Type B pancreatic cell (in vitro differentiated cells): Measurements from ENCODE around the gene TNS3. TPM values are rescaled to one million over a fixed set of nuclear protein-coding genes. Genes with fewer than 3 reads are reported as not detected.

Experiments
- DNase-seq: peaks from one replicate; pipeline ENCODE4 v3.0.0; 2021; ENCODE audit warnings: mixed read lengths; ENCODE audit not compliant: unreplicated experiment; ENCODE audit errors: extremely low spot score
- H3K27ac Mint-ChIP-seq: 2 replicates; pipeline ENCODE4 v1.8.0; 2021; ENCODE audit warnings: mild to moderate bottlenecking, mixed read lengths
- H3K27me3 Mint-ChIP-seq: 2 replicates; pipeline ENCODE4 v1.8.0; 2021; ENCODE audit warnings: mixed read lengths
- H3K36me3 Mint-ChIP-seq: 2 replicates; pipeline ENCODE4 v1.8.0; 2021; ENCODE audit warnings: mixed read lengths
- H3K4me1 Mint-ChIP-seq: one replicate; pipeline ENCODE4 v1.8.0; 2021; ENCODE audit warnings: mixed read lengths; ENCODE audit not compliant: unreplicated experiment
- H3K4me3 Mint-ChIP-seq: 2 replicates; pipeline ENCODE4 v1.8.0; 2021; ENCODE audit warnings: mild to moderate bottlenecking, mixed read lengths
- H3K9me3 Mint-ChIP-seq: 2 replicates; pipeline ENCODE4 v1.8.0; 2021; ENCODE audit warnings: mixed read lengths
- total RNA-seq: library from RNA; stranded (reverse); gene quantifications from 2 replicates; pipeline ENCODE4 v1.2.1, GENCODE V29; 2021; ENCODE audit warnings: low replicate concordance
- TF ChIP-seq, protein P1 (sequence below): fragments of 200-600 bp; sonication (generic); conservative IDR thresholded peaks from 2 replicates; pipeline ENCODE4 v1.5.0; 2021; ENCODE audit warnings: antibody characterized with exemption, mild to moderate bottlenecking

The TNS3 gene
- total RNA-seq, 1 donor from 2014 or later, result 138 TPM

DNA sequence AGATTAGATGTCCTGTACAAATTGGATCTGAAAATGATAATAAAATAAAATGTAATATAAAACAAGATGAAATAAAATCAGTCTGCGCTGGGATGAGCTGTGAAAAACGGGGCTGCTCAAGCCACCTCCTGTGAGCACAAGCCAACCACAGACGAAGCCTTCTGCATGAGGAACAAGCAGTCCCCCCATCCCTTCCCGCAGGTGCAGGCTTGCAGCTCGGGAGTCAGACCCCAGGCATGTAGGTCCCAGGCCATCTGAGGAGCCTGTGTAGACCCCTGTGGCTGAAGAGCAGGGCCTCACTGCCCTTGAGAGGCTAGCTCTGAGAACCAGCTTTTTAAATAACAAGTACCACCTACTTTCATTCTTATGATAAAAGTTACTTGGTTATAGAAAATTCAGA lies 123.4 kb downstream of the TNS3 start:
- Mint-ChIP-seq H3K9me3 (no peaks in the 10 kb centered on the region), H3K4me1 (peaks cover 70% of the 10 kb centered on the region), H3K4me3 (no peak overlapping the region), H3K36me3 (peaks cover 9% of the 10 kb centered on the region), H3K27ac (no peak overlapping the region), H3K27me3 (no peaks in the 10 kb centered on the region)
- no peak for DNase-seq
- TF ChIP-seq, protein P1, sequence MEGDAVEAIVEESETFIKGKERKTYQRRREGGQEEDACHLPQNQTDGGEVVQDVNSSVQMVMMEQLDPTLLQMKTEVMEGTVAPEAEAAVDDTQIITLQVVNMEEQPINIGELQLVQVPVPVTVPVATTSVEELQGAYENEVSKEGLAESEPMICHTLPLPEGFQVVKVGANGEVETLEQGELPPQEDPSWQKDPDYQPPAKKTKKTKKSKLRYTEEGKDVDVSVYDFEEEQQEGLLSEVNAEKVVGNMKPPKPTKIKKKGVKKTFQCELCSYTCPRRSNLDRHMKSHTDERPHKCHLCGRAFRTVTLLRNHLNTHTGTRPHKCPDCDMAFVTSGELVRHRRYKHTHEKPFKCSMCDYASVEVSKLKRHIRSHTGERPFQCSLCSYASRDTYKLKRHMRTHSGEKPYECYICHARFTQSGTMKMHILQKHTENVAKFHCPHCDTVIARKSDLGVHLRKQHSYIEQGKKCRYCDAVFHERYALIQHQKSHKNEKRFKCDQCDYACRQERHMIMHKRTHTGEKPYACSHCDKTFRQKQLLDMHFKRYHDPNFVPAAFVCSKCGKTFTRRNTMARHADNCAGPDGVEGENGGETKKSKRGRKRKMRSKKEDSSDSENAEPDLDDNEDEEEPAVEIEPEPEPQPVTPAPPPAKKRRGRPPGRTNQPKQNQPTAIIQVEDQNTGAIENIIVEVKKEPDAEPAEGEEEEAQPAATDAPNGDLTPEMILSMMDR, result no peak

DNA sequence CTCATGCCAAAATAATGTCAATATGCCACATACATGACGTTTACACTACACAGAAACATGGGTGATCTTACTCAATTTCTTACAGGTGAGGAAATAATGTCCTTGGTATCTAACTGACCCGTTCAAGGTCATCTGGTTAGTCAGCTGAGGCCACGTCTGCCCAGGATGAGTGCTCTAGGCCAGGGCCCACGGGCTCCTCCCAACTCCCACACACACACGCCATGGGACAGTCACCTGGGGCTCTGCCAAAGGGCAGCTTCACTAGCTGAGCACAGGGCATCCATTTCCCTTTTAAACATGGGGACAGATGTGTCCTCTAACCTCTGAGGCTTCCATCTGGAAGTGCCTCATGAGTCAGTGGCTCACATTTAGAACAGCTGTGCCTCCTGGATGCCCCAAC lies 123.9 kb downstream of the TNS3 start:
- H3K36me3 Mint-ChIP-seq, result peaks cover 9% of the 10 kb centered on the region
- H3K9me3 Mint-ChIP-seq, result no peaks in the 10 kb centered on the region
- no peak overlapping the region for H3K27ac Mint-ChIP-seq
- DNase-seq, result no peak
- no peaks in the 10 kb centered on the region for H3K27me3 Mint-ChIP-seq
- peaks cover 70% of the 10 kb centered on the region for H3K4me1 Mint-ChIP-seq
- H3K4me3 Mint-ChIP-seq, result no peak overlapping the region
- TF ChIP-seq, protein P1, result no peak

DNA sequence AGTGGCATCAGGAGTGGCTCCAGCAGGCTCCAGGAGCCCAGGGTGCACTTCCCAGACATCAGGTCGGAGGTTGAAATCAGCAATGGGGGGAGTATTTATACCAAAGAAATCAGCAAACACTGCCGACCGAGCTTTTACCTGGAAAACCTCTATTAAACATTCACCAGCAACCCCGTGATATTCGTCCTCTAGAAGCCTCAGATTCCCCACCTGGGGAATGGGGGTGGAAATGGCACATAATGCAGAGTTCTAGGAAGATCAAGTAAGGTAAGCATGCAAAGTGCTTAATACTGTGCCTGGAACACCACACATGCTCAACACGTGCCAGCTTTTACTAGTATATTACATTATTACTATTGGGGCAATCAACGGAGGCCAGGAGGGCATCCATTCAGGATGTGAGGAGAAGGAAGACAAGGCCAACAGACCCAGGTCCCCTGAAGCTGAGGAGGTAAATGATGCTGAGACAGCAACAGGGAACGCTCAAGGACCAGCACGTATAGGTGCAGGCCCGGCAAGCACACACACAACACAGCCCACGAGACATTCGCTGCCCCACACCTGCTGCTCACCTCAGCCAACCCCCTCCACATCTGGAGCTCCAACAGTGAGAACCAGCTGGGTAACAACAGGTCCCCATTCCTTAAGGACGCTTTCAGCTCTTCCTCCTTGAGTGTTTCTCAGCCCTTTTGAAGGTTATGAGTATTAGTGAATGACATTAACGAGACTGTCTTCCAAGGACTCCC lies 125.5 kb downstream of the TNS3 start:
- TF ChIP-seq, protein P1, result no peak
- H3K36me3 Mint-ChIP-seq, result peaks cover 9% of the 10 kb centered on the region
- no peaks in the 10 kb centered on the region for H3K27me3 Mint-ChIP-seq
- no peak overlapping the region for H3K27ac Mint-ChIP-seq
- no peak for DNase-seq
- no peak overlapping the region for H3K4me3 Mint-ChIP-seq
- peaks cover 71% of the 10 kb centered on the region for H3K4me1 Mint-ChIP-seq
- H3K9me3 Mint-ChIP-seq, result no peaks in the 10 kb centered on the region

DNA sequence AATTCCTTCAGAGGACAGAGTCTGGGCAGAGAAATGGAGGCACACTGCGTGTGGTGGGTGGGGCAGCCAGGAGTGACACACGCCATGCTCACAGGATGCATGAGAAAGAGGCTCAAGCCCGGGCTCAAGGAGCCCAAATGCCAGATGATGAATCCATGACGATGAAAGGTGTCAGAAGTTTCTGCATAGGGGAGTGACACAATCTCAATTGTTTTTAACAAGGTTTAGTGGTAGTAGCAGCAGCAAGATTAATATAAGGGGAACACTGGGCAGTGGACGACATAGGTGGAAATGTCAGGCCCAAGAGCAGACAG lies 126.1 kb downstream of the TNS3 start:
- Mint-ChIP-seq H3K4me3 (no peak overlapping the region), H3K4me1 (peaks cover 67% of the 10 kb centered on the region), H3K27me3 (no peaks in the 10 kb centered on the region), H3K36me3 (peaks cover 5% of the 10 kb centered on the region), H3K9me3 (no peaks in the 10 kb centered on the region), H3K27ac (no peak overlapping the region)
- TF ChIP-seq, protein P1, result no peak
- DNase-seq, result no peak

DNA sequence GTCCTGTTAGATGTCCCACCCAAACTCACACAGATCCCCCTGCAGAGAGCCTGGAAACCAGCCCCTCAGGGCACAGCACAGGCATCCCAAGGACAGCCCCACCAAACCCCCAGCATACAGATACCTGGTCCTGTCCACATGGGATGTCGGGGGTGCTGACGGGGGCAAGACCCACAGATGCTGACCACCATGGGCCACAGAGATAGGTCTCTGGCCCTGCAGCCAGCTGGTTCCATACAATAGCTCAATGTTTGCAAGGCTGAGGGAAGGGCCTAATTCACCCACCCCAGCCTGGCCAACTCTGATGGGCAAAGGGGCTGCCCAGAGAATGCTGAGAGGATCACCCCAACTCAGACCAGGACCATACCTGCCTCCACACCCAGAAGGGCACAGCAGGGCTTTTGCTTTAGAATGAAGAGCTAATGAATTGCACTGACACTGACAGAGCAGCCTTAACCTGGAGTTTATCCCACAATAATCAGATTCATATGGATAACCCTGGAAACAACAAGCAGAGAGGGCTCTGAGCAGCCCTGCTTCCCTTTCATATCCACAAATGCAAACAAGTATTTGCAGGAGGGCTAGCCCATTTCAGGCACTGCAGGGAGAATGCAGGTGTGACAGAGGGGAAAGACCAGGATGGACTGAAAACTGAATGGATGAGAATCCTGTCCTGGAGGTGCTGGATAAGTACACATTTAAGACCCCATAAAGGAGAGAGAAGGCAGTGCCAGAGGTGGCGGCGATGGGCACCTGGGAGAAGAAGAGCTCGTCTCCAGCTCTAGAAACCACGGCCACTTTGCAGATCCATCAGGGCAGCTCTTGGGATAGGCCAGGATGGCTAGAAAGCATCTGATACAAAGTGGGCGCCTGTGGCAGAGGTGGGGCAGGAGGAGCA lies 126.7 kb downstream of the TNS3 start:
- DNase-seq, result no peak
- H3K36me3 Mint-ChIP-seq, result peaks cover 4% of the 10 kb centered on the region
- H3K27ac Mint-ChIP-seq, result peak overlapping the region; percentile 21
- H3K27me3 Mint-ChIP-seq, result no peaks in the 10 kb centered on the region
- TF ChIP-seq, protein P1, result no peak
- peaks cover 61% of the 10 kb centered on the region for H3K4me1 Mint-ChIP-seq
- no peaks in the 10 kb centered on the region for H3K9me3 Mint-ChIP-seq
- H3K4me3 Mint-ChIP-seq, result no peak overlapping the region
